GM12878 (cell line): ENCODE results near the gene OPTC. TPM values are rescaled to one million over a fixed set of nuclear protein-coding genes. Genes with fewer than 3 reads are reported as not detected.

Experiments used
- ATAC-seq: fragments of 200-7000 bp; cut with Tn5 transposase; 3 replicates; pipeline ENCODE4 v1.9.1; 2020; ENCODE audit warnings: mild to moderate bottlenecking, moderate library complexity
- BruUV-seq: library from RNA; stranded (reverse); fragments of 400-500 nt; replicated peaks from 2 replicates; lab custom pipeline; 2021; lab: Mats Ljungman, UMichigan
- CTCF ChIA-PET: fragments of 300-600 bp; sonication (Branson Sonifier 250); formaldehyde crosslinking; extraction: SDS; loops from one replicate; lab custom pipeline; 2021; ENCODE audit warnings: inconsistent platforms; lab: Yijun Ruan, JAX
- POLR2A ChIA-PET: fragments of 350-600 bp; formaldehyde crosslinking; extraction: SDS; loops from one replicate; lab custom pipeline; 2021; ENCODE audit warnings: inconsistent platforms; lab: Charles Lee
- RAD21 ChIA-PET: fragments of 300-600 bp; sonication (Branson Sonifier 250); formaldehyde crosslinking; loops from one replicate; lab custom pipeline; 2023; ENCODE audit warnings: antibody characterized with exemption; ENCODE audit not compliant: unreplicated experiment; lab: Charles Lee
- SMC1A ChIA-PET: fragments of 300-600 bp; sonication (Branson Sonifier 250); formaldehyde crosslinking; loops from one replicate; lab custom pipeline; 2023; ENCODE audit not compliant: unreplicated experiment, uncharacterized antibody; lab: Charles Lee
- DNase-seq: peaks from one replicate; pipeline ENCODE4 v3.0.0-alpha.2; 2011; ENCODE audit warnings: low read depth, low spot score
- FAIRE-seq: peaks from 3 replicates; lab custom pipeline; 2011; peaks lifted over from hg19 to GRCh38; lab: Jason Lieb, UNC
- H2AFZ ChIP-seq: 2 replicates; pipeline ENCODE4 v1.6.0; 2011; ENCODE audit warnings: low read depth, low read length, control low read depth; ENCODE audit not compliant: control insufficient read depth
- H3K27ac ChIP-seq: 2 replicates; pipeline ENCODE4 v1.5.1; 2011; ENCODE audit warnings: control low read depth; ENCODE audit not compliant: control insufficient read depth, insufficient read depth
- H3K27me3 ChIP-seq, 2 experiments: replicated peaks in 1 of 2; 2 replicates each; pipeline versions ENCODE4 v1.6.0 to v1.6.1; 2011; ENCODE audit warnings: low read length in 1 of 2; ENCODE audit not compliant: control insufficient read depth in 2 of 2, insufficient read depth in 2 of 2
- H3K36me3 ChIP-seq, 2 experiments: 2 replicates each; pipeline ENCODE4 v1.5.1; 2011; ENCODE audit warnings: low read length in 1 of 2; ENCODE audit not compliant: control insufficient read depth in 2 of 2, insufficient read depth in 2 of 2
- H3K4me1 ChIP-seq: 2 replicates; pipeline ENCODE4 v1.6.1; 2011; ENCODE audit warnings: mild to moderate bottlenecking, low read length, moderate library complexity, mixed read lengths; ENCODE audit not compliant: control insufficient read depth, insufficient read depth
- H3K4me2 ChIP-seq: 2 replicates; pipeline ENCODE4 v1.6.0; 2011; ENCODE audit warnings: control low read depth; ENCODE audit not compliant: control insufficient read depth, insufficient read depth
- H3K4me3 ChIP-seq: fragments of 200-600 bp; sonication (generic); 2 replicates; pipeline ENCODE4 v1.5.1; 2016
- H3K79me2 ChIP-seq: 2 replicates; pipeline ENCODE4 v1.6.0; 2011; ENCODE audit warnings: low read length; ENCODE audit not compliant: control insufficient read depth, insufficient read depth
- H3K9ac ChIP-seq: 2 replicates; pipeline ENCODE4 v1.8.0; 2011; ENCODE audit warnings: low read length, control low read depth, mixed read lengths; ENCODE audit not compliant: control insufficient read depth, insufficient read depth
- H3K9me3 ChIP-seq: replicated peaks from 3 replicates; pipeline ENCODE4 v1.5.1; 2011; ENCODE audit warnings: mild to moderate bottlenecking, low read length; ENCODE audit not compliant: control insufficient read depth, insufficient read depth
- H4K20me1 ChIP-seq: 2 replicates; pipeline ENCODE4 v1.6.0; 2011; ENCODE audit not compliant: control insufficient read depth, insufficient read depth
- BCL11A ChIP-seq: IDR thresholded peaks from 2 replicates; pipeline ENCODE4 v1.6.1; 2011; ENCODE audit warnings: low read depth, low read length
- CREB1 ChIP-seq: IDR thresholded peaks from 2 replicates; pipeline ENCODE4 v1.6.1; 2012; ENCODE audit warnings: low read depth, mild to moderate bottlenecking, inconsistent platforms
- DPF2 ChIP-seq: fragments of 450-650 bp; IDR thresholded peaks from 2 replicates; pipeline ENCODE4 v1.6.1; 2017; ENCODE audit warnings: mild to moderate bottlenecking
- E2F8 ChIP-seq: fragments of 450-650 bp; IDR thresholded peaks from 2 replicates; pipeline ENCODE4 v1.6.1; 2018; ENCODE audit warnings: mild to moderate bottlenecking, low read depth, moderate library complexity; ENCODE audit not compliant: partially characterized antibody
- HCFC1 ChIP-seq: fragments of 150-350 bp; IDR thresholded peaks from 2 replicates; pipeline ENCODE4 v1.6.1; 2014; ENCODE audit warnings: low read length
- HDAC6 ChIP-seq: fragments of 200-600 bp; sonication (generic); IDR thresholded peaks from one replicate; pipeline ENCODE4 v1.8.0; 2017; ENCODE audit warnings: antibody characterized with exemption; ENCODE audit not compliant: unreplicated experiment
- IKZF2 ChIP-seq, 2 experiments: fragments of 450-650 bp; IDR thresholded peaks; 2 replicates each; pipeline ENCODE4 v1.6.1; 2017; ENCODE audit warnings: mild to moderate bottlenecking in 2 of 2, moderate library complexity in 2 of 2
- NR2F1 ChIP-seq: fragments of 450-650 bp; conservative IDR thresholded peaks from 2 replicates; pipeline ENCODE4 v1.6.1; 2017; ENCODE audit warnings: mild to moderate bottlenecking
- NRF1 ChIP-seq: conservative IDR thresholded peaks from 2 replicates; pipeline ENCODE4 v1.6.1; 2011; ENCODE audit warnings: mild to moderate bottlenecking, low read depth, low read length, improper control_type of control experiment
- PML ChIP-seq: IDR thresholded peaks from 2 replicates; pipeline ENCODE4 v1.6.1; 2012; ENCODE audit warnings: low read length, inconsistent platforms
- POLR2AphosphoS2 ChIP-seq: IDR thresholded peaks from 2 replicates; pipeline ENCODE4 v1.6.1; 2011; ENCODE audit warnings: low read depth, mild to moderate bottlenecking, low read length, improper control_type of control experiment, moderate library complexity
- RAD21 ChIP-seq: IDR thresholded peaks from 2 replicates; pipeline ENCODE4 v1.6.1; 2011; ENCODE audit warnings: mild to moderate bottlenecking, low read depth, low read length, moderate library complexity; ENCODE audit not compliant: insufficient read depth
- RFX5 ChIP-seq: IDR thresholded peaks from 2 replicates; pipeline ENCODE4 v1.6.1; 2011; ENCODE audit warnings: low read depth, low read length, improper control_type of control experiment
- SMAD5 ChIP-seq: IDR thresholded peaks from 2 replicates; pipeline ENCODE4 v1.6.1; 2016; ENCODE audit warnings: antibody characterized with exemption, low read depth
- SUZ12 ChIP-seq: fragments of 200-600 bp; sonication (generic); IDR thresholded peaks from one replicate; pipeline ENCODE4 v1.6.1; 2018; ENCODE audit warnings: antibody characterized with exemption, mild to moderate bottlenecking; ENCODE audit not compliant: unreplicated experiment
- TBL1XR1 ChIP-seq: IDR thresholded peaks from 2 replicates; pipeline ENCODE4 v1.6.1; 2012; ENCODE audit warnings: low read depth, low read length, improper control_type of control experiment
- WRNIP1 ChIP-seq: IDR thresholded peaks from 2 replicates; pipeline ENCODE4 v1.6.1; 2011; ENCODE audit warnings: low read depth, low read length, improper control_type of control experiment, borderline replicate concordance
- ZBTB4 ChIP-seq: fragments of 450-650 bp; formaldehyde crosslinking; IDR thresholded peaks from 2 replicates; pipeline ENCODE4 v1.4.0; 2022; ENCODE audit warnings: mild to moderate bottlenecking, moderate library complexity
- ZNF207 ChIP-seq: fragments of 450-650 bp; IDR thresholded peaks from 2 replicates; pipeline ENCODE4 v1.6.1; 2014; ENCODE audit warnings: antibody characterized with exemption, mild to moderate bottlenecking, borderline replicate concordance
- WGBS: methylation state at CpG from one replicate; pipeline ENCODE4 v1.1.6; 2016; ENCODE audit warnings: low lambda C conversion rate; ENCODE audit not compliant: insufficient replicate concordance, insufficient coverage; ENCODE audit errors: missing lambda C conversion rate; 5-methylcytosine and 5-hydroxymethylcytosine counted together
- in situ Hi-C: fragments of 300-500 bp; cut with MboI; formaldehyde crosslinking; loops from 9 replicates; pipeline ENCODE4 v1.14.3; 2018; ENCODE audit warnings: mixed read lengths
- intact Hi-C: fragments of 100-400 bp; cut with micrococcal nuclease; formaldehyde crosslinking; loops from one replicate; pipeline ENCODE4 v1.14.2; 2022; ENCODE audit not compliant: unreplicated experiment
- polyA plus RNA-seq, 11 experiments: library from polyadenylated mRNA; depleted of rRNA in 4 of 11; unstranded in 6 of 11; stranded (reverse) in 5 of 11; fragments of >200 nt; fragmentation: Nextera tagmentation in 4 of 11; fragmentation: Illumina TruSeq in 1 of 11; extraction: Ambion mirVana in 4 of 11; extraction: Trizol in 1 of 11; gene quantifications; 1 replicate in 1 of 11; 2 replicates in 10 of 11; pipeline versions ENCODE4 v1.2.1 to v1.2.3, GENCODE V29; 2011 to 2016; ENCODE audit warnings: inconsistent platforms in 2 of 11, missing spikeins in 2 of 11, low read depth in 1 of 11
- total RNA-seq, 4 experiments: library from RNA; depleted of rRNA in 3 of 4; stranded (reverse); fragments of >200 nt in 3 of 4; fragmentation: Illumina TruSeq in 1 of 4; extraction: Trizol in 1 of 4; gene quantifications; 2 replicates each; pipeline versions ENCODE4 v1.2.1 to v1.2.3, GENCODE V29; 2013 to 2021

OPTC gene
- total and polyA plus RNA-seq, 10 of the 15 experiments (the other 5 are each of a cell fraction or from before 2014, with no cell fraction given), result not detected

- TF ChIP-seq E2F8, result no peak
- no peak for TF ChIP-seq RAD21
- no peak for TF ChIP-seq NR2F1
- TF ChIP-seq IKZF2 (IDR thresholded peaks at IDR 0.05), result no peak
Measured at GRCh38 chr1:203528976-203529835, 35.3 kb downstream of the OPTC start (continued).

- SMC1A ChIA-PET, result no interaction called here
- WGBS, result 21% methylated on average over 3 of the region's 3 CpGs
- TF ChIP-seq ZNF207, result no peak
- no peak for TF ChIP-seq SUZ12
- no peak for TF ChIP-seq HDAC6
- no peak for TF ChIP-seq CREB1
- TF ChIP-seq NRF1, result no peak
- TF ChIP-seq WRNIP1, result no peak
- no peak for TF ChIP-seq PML
- no peak for TF ChIP-seq RFX5
- no peak for TF ChIP-seq SMAD5
- no peak for TF ChIP-seq TBL1XR1
- no peak for TF ChIP-seq ZBTB4
- no peak for TF ChIP-seq BCL11A
- no peak for TF ChIP-seq DPF2
- TF ChIP-seq HCFC1, result no peak
- TF ChIP-seq POLR2AphosphoS2, result no peak
Measured at GRCh38 chr1:203531063-203531462, 37.1 kb downstream of the OPTC start.

More at GRCh38 chr1:203531063-203531462, 37.1 kb downstream of the OPTC start:
- POLR2A ChIA-PET, result no interaction called here
- Histone ChIP-seq H3K27me3 (peaks cover 2 to 3% of the 10 kb centered on the region in 2 experiments; a peak in 3 of 4 replicates), H3K9me3 (no peaks in the 10 kb centered on the region), H3K27ac (no peak overlapping the region), H3K79me2 (no peaks in the 10 kb centered on the region), H3K4me2 (no peak overlapping the region), H3K36me3 (no peaks in the 10 kb centered on the region), H3K4me3 (no peak overlapping the region), H2AFZ (no peak overlapping the region), H3K4me1 (no peaks in the 10 kb centered on the region), H3K9ac (no peak overlapping the region), H4K20me1 (no peaks in the 10 kb centered on the region)
- CTCF ChIA-PET, result interaction anchor here (1.6 kb wide), 1 partner anchor 27 kb away, joined by 3 read pairs; no protein-coding TSS in a partner anchor
- in situ Hi-C loops, result no loop called here
- intact Hi-C loops, result no loop called here
- RAD21 ChIA-PET, result no interaction called here
- no peak for DNase-seq
- no peak for ATAC-seq
- no TSS peak for BruUV-seq
- no peak for FAIRE-seq
